Smooth muscle cell of bladder (primary cell): ENCODE measurements around the gene USP17L24. TPM values are rescaled to one million over a fixed set of nuclear protein-coding genes. Genes with fewer than 3 reads are reported as not detected.

Experiments used
- total RNA-seq: library from RNA; depleted of rRNA; stranded (reverse); fragments of >200 nt; gene quantifications from 2 replicates; pipeline ENCODE4 v1.2.3, GENCODE V29; 2014

USP17L24 gene, protein sequence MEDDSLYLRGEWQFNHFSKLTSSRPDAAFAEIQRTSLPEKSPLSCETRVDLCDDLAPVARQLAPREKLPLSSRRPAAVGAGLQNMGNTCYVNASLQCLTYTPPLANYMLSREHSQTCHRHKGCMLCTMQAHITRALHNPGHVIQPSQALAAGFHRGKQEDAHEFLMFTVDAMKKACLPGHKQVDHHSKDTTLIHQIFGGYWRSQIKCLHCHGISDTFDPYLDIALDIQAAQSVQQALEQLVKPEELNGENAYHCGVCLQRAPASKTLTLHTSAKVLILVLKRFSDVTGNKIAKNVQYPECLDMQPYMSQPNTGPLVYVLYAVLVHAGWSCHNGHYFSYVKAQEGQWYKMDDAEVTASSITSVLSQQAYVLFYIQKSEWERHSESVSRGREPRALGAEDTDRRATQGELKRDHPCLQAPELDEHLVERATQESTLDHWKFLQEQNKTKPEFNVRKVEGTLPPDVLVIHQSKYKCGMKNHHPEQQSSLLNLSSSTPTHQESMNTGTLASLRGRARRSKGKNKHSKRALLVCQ
- total RNA-seq = not detected in 2 replicates

DNA sequence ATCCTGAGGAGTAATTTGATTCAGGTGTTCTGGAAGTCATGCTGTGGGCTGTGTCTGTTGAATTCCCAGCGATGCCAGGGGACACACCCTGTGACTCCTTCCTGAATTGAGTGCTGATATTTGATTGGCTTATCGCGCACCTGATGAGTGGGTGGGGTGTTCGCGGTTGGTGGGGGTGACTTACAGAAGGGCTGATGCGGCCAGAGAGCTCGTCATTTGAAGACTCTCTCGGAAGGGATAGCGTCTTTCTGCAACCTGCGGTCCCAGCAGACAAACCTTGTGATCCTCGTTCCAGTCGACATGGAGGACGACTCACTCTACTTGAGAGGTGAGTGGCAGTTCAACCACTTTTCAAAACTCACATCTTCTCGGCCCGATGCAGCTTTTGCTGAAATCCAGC lies at the start of gene USP17L24:
Gene USP17L24, plus strand, starts transcription at position 301 of the 400 bp plus-strand sequence. Its CDS starts 0 bp downstream, at position 301.

DNA sequence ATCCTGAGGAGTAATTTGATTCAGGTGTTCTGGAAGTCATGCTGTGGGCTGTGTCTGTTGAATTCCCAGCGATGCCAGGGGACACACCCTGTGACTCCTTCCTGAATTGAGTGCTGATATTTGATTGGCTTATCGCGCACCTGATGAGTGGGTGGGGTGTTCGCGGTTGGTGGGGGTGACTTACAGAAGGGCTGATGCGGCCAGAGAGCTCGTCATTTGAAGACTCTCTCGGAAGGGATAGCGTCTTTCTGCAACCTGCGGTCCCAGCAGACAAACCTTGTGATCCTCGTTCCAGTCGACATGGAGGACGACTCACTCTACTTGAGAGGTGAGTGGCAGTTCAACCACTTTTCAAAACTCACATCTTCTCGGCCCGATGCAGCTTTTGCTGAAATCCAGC lies 4.6 kb downstream of the USP17L24 start, which contains the start of gene USP17L25:
Gene USP17L25, plus strand, starts transcription at position 301 of the 400 bp plus-strand sequence. Its CDS starts 0 bp downstream, at position 301.

DNA sequence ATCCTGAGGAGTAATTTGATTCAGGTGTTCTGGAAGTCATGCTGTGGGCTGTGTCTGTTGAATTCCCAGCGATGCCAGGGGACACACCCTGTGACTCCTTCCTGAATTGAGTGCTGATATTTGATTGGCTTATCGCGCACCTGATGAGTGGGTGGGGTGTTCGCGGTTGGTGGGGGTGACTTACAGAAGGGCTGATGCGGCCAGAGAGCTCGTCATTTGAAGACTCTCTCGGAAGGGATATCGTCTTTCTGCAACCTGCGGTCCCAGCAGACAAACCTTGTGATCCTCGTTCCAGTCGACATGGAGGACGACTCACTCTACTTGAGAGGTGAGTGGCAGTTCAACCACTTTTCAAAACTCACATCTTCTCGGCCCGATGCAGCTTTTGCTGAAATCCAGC lies 9.4 kb downstream of the USP17L24 start, which contains the start of gene USP17L26:
Gene USP17L26, plus strand, starts transcription at position 301 of the 400 bp plus-strand sequence. Its CDS starts 0 bp downstream, at position 301.

DNA sequence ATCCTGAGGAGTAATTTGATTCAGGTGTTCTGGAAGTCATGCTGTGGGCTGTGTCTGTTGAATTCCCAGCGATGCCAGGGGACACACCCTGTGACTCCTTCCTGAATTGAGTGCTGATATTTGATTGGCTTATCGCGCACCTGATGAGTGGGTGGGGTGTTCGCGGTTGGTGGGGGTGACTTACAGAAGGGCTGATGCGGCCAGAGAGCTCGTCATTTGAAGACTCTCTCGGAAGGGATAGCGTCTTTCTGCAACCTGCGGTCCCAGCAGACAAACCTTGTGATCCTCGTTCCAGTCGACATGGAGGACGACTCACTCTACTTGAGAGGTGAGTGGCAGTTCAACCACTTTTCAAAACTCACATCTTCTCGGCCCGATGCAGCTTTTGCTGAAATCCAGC lies 14.1 kb downstream of the USP17L24 start, which contains the start of gene USP17L5:
Gene USP17L5, plus strand, starts transcription at position 301 of the 400 bp plus-strand sequence. Its CDS starts 0 bp downstream, at position 301.

DNA sequence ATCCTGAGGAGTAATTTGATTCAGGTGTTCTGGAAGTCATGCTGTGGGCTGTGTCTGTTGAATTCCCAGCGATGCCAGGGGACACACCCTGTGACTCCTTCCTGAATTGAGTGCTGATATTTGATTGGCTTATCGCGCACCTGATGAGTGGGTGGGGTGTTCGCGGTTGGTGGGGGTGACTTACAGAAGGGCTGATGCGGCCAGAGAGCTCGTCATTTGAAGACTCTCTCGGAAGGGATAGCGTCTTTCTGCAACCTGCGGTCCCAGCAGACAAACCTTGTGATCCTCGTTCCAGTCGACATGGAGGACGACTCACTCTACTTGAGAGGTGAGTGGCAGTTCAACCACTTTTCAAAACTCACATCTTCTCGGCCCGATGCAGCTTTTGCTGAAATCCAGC lies 18.9 kb downstream of the USP17L24 start, which contains the start of gene USP17L27:
Gene USP17L27, plus strand, starts transcription at position 301 of the 400 bp plus-strand sequence. Its CDS starts 0 bp downstream, at position 301.

DNA sequence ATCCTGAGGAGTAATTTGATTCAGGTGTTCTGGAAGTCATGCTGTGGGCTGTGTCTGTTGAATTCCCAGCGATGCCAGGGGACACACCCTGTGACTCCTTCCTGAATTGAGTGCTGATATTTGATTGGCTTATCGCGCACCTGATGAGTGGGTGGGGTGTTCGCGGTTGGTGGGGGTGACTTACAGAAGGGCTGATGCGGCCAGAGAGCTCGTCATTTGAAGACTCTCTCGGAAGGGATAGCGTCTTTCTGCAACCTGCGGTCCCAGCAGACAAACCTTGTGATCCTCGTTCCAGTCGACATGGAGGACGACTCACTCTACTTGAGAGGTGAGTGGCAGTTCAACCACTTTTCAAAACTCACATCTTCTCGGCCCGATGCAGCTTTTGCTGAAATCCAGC lies 23.6 kb downstream of the USP17L24 start, which contains the start of gene USP17L28:
Gene USP17L28, plus strand, starts transcription at position 301 of the 400 bp plus-strand sequence. Its CDS starts 0 bp downstream, at position 301.

DNA sequence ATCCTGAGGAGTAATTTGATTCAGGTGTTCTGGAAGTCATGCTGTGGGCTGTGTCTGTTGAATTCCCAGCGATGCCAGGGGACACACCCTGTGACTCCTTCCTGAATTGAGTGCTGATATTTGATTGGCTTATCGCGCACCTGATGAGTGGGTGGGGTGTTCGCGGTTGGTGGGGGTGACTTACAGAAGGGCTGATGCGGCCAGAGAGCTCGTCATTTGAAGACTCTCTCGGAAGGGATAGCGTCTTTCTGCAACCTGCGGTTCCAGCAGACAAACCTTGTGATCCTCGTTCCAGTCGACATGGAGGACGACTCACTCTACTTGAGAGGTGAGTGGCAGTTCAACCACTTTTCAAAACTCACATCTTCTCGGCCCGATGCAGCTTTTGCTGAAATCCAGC lies 28.4 kb downstream of the USP17L24 start, which contains the start of gene USP17L29:
Gene USP17L29, plus strand, starts transcription at position 301 of the 400 bp plus-strand sequence. Its CDS starts 0 bp downstream, at position 301.

DNA sequence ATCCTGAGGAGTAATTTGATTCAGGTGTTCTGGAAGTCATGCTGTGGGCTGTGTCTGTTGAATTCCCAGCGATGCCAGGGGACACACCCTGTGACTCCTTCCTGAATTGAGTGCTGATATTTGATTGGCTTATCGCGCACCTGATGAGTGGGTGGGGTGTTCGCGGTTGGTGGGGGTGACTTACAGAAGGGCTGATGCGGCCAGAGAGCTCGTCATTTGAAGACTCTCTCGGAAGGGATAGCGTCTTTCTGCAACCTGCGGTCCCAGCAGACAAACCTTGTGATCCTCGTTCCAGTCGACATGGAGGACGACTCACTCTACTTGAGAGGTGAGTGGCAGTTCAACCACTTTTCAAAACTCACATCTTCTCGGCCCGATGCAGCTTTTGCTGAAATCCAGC lies 37.9 kb downstream of the USP17L24 start, which contains the start of gene USP17L30:
Gene USP17L30, plus strand, starts transcription at position 301 of the 400 bp plus-strand sequence. Its CDS starts 0 bp downstream, at position 301.

Other genes starting within 250 kb of the USP17L24 start
- gene FAM90A26, start 154.8 kb upstream of the USP17L24 start, total RNA-seq = not detected in 2 replicates
- gene USP17L10, start 114.5 kb upstream of the USP17L24 start, total RNA-seq = not detected in 2 replicates
- gene USP17L11, start 109.8 kb upstream of the USP17L24 start, total RNA-seq = under 0.01 TPM in 1 of 2 replicates, not detected in the other
- not detected in 2 replicates for gene USP17L12, start 105.0 kb upstream of the USP17L24 start, total RNA-seq
- gene USP17L13, start 100.3 kb upstream of the USP17L24 start, total RNA-seq = not detected in 2 replicates
- not detected in 2 replicates for gene USP17L15, start 90.8 kb upstream of the USP17L24 start, total RNA-seq
- not detected in 2 replicates for gene USP17L17, start 81.3 kb upstream of the USP17L24 start, total RNA-seq
- gene USP17L18, start 76.5 kb upstream of the USP17L24 start, total RNA-seq = not detected in 2 replicates
- not detected in 2 replicates for gene USP17L19, start 71.8 kb upstream of the USP17L24 start, total RNA-seq
- gene USP17L20, start 67.0 kb upstream of the USP17L24 start, total RNA-seq = not detected in 2 replicates
- gene USP17L21, start 62.3 kb upstream of the USP17L24 start, total RNA-seq = not detected in 2 replicates
- not detected in 2 replicates for gene USP17L22, start 57.5 kb upstream of the USP17L24 start, total RNA-seq
- gene USP17L25, start 4.7 kb downstream of the USP17L24 start, total RNA-seq = not detected in 2 replicates
- gene USP17L26, start 9.5 kb downstream of the USP17L24 start, total RNA-seq = not detected in 2 replicates
- not detected in 2 replicates for gene USP17L5, start 14.2 kb downstream of the USP17L24 start, total RNA-seq
- not detected in 2 replicates for gene USP17L27, start 19.0 kb downstream of the USP17L24 start, total RNA-seq
- gene USP17L28, start 23.7 kb downstream of the USP17L24 start, total RNA-seq = not detected in 2 replicates
- gene USP17L29, start 28.5 kb downstream of the USP17L24 start, total RNA-seq = not detected in 2 replicates
- gene USP17L30, start 38.0 kb downstream of the USP17L24 start, total RNA-seq = not detected in 2 replicates
- gene DEFB131A, start 119.2 kb downstream of the USP17L24 start, total RNA-seq = not detected in 2 replicates